Cardiac muscle cell (in vitro differentiated cells and primary cell): Measurements from ENCODE around the gene NAALADL2. TPM values are rescaled to one million over a fixed set of nuclear protein-coding genes. Genes with fewer than 3 reads are reported as not detected.
"Not testable (repeated sequence)": the region's sequence is repeated elsewhere in the genome, so short reads cannot be mapped to it uniquely, and the experiment has no call there.

Source experiments
- DNase-seq, 2 donors: peaks; one replicate each; pipeline versions ENCODE4 v3.0.0 to v3.0.0-alpha.2; 2010 to 2017; ENCODE audit warnings: low read depth in 1 of 2, low spot score in 1 of 2
- H3K27ac ChIP-seq: fragments of 200-600 bp; sonication (generic); 2 replicates; pipeline ENCODE4 v1.5.1; 2016
- H3K27me3 ChIP-seq: fragments of 200-600 bp; sonication (generic); 2 replicates; pipeline ENCODE4 v1.6.0; 2016; ENCODE audit warnings: control low read depth
- H3K36me3 ChIP-seq: fragments of 200-600 bp; sonication (generic); 2 replicates; pipeline ENCODE4 v1.5.1; 2016; ENCODE audit warnings: control low read depth
- H3K4me1 ChIP-seq: fragments of 200-600 bp; sonication (generic); 2 replicates; pipeline ENCODE4 v1.8.1; 2017; ENCODE audit warnings: low read depth, mild to moderate bottlenecking, mixed run types
- H3K4me3 ChIP-seq: fragments of 200-600 bp; sonication (generic); 2 replicates; pipeline ENCODE4 v1.5.1; 2016; ENCODE audit warnings: mild to moderate bottlenecking
- H3K9me3 ChIP-seq: fragments of 200-600 bp; sonication (generic); 2 replicates; pipeline ENCODE4 v1.5.1; 2017; ENCODE audit warnings: low read depth, mild to moderate bottlenecking, control low read depth
- polyA plus RNA-seq: library from polyadenylated mRNA; unstranded; fragments of >200 nt; fragmentation: Nextera tagmentation; extraction: Ambion mirVana; gene quantifications from 2 replicates; pipeline ENCODE4 v1.2.1, GENCODE V29; 2016
- total RNA-seq: library from RNA; depleted of rRNA; stranded (reverse); fragments of >200 nt; gene quantifications from 2 replicates; pipeline ENCODE4 v1.2.3, GENCODE V29; 2016
- TF ChIP-seq, protein P1 (sequence below): IDR thresholded peaks from 2 replicates; pipeline ENCODE4 v1.5.1; 2012; ENCODE audit warnings: low read depth, mild to moderate bottlenecking, low read length

The NAALADL2 gene
- total and polyA plus RNA-seq, 2 experiments from 2014 or later: 2.4 to 3.8 TPM

DNA sequence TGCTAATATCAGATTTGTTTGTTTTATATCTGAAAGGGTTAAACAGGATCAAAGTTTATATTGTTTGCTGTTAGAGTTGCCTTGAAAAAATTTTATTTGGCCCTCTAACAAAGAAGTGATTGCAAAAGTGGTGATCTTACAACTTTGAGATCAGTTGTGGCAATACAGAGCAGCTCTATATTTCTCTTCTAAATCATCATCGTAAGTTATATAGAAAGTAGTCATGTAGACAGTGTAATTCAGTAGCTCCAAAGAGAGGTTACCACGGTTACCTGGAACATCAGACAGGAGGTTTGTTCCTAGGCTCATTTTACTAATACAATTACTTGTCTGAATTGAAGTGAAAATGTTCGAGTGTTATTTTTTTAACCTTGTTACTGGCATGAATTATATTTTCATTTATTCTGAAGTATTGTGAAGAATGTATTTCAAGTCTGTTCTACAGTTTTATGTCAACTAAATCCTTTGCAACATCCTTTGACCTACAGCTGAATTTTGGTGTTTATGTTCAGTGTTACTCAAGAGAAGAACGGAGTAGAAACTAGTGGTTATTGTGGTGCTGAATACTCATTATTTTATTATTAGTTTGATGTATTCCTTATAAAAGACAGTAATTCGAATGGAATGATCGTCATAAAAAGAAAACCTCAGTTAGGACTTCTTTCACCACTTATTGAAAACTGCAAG, 214.2 kb downstream of the NAALADL2 start:
- Histone ChIP-seq H3K27me3 (no peaks in the 10 kb centered on the region), H3K36me3 (no peaks in the 10 kb centered on the region), H3K27ac (no peak overlapping the region), H3K9me3 (no peaks in the 10 kb centered on the region), H3K4me1 (no peaks in the 10 kb centered on the region), H3K4me3 (no peak overlapping the region)
- TF ChIP-seq, protein P1, sequence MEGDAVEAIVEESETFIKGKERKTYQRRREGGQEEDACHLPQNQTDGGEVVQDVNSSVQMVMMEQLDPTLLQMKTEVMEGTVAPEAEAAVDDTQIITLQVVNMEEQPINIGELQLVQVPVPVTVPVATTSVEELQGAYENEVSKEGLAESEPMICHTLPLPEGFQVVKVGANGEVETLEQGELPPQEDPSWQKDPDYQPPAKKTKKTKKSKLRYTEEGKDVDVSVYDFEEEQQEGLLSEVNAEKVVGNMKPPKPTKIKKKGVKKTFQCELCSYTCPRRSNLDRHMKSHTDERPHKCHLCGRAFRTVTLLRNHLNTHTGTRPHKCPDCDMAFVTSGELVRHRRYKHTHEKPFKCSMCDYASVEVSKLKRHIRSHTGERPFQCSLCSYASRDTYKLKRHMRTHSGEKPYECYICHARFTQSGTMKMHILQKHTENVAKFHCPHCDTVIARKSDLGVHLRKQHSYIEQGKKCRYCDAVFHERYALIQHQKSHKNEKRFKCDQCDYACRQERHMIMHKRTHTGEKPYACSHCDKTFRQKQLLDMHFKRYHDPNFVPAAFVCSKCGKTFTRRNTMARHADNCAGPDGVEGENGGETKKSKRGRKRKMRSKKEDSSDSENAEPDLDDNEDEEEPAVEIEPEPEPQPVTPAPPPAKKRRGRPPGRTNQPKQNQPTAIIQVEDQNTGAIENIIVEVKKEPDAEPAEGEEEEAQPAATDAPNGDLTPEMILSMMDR: no peak
- DNase-seq: no peak

DNA sequence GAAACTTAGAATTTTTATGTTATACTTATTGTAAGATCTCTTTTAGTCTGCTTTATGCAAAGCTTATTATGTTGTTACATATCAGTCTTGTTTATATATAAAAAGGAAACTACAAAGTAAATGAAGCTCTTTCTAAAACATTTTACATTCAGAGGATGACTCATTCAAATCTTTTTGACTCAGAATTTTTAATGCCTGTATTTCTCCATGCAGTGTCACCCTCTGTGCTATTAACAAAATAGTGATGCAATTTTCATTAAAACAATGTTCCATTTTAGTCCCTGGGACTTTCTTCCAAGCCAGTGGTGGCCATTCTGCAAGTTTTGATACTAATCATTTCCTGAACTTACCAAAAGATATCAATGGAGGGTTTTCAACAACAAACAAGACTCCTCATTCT, 216.1 kb downstream of the NAALADL2 start:
- Histone ChIP-seq H3K4me1 (no peaks in the 10 kb centered on the region), H3K9me3 (no peaks in the 10 kb centered on the region), H3K4me3 (no peak overlapping the region), H3K27me3 (no peaks in the 10 kb centered on the region), H3K27ac (no peak overlapping the region), H3K36me3 (no peaks in the 10 kb centered on the region)
- TF ChIP-seq, protein P1: no peak
- peak in 1 of 2 donors; percentile 11 for DNase-seq

DNA sequence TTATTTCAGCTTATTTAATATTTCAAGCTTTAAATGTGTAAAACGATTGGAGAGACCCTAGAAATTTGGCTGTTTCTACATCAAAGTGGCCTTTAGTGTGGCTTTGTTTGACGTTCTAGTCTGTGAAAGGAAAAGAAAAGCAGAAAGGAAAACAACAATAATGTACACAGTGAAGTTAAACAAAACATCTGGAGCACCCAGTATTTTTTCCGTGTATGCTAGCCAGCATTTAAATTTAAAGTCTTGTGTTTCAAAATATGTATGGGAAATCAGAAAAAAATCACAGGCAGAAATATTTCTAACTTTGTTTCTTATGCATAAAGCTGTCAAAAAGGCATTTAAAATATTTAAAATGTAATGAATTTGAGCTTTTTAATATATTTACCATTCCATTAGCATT, 218.1 kb downstream of the NAALADL2 start:
- no peak for DNase-seq
- Histone ChIP-seq H3K4me3 (no peak overlapping the region), H3K27me3 (no peaks in the 10 kb centered on the region), H3K4me1 (no peaks in the 10 kb centered on the region), H3K9me3 (no peaks in the 10 kb centered on the region), H3K36me3 (no peaks in the 10 kb centered on the region), H3K27ac (no peak overlapping the region)
- TF ChIP-seq, protein P1: no peak

DNA sequence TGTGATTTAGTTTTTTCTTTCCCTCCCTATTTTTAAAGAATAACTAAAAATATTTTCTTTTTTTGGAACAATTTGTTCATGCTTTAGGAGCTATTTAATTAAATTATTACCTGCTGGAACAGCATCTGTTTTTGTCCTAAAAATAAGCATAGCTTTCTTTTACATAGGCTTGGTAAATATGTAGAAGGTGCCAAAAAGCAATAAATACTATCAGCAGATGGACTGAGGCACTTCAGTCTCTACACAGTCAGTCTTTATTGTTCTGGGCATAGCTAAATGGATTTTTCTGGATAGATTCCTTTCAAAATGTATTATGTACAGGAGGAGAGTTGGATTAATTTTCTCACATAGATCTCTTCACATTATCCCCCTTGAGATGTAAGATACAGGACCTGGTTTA, 223.5 kb downstream of the NAALADL2 start:
- TF ChIP-seq, protein P1: no peak
- H3K4me3 ChIP-seq: no peak overlapping the region
- no peak for DNase-seq
- no peaks in the 10 kb centered on the region for H3K27me3 ChIP-seq
- H3K4me1 ChIP-seq: no peaks in the 10 kb centered on the region
- no peaks in the 10 kb centered on the region for H3K36me3 ChIP-seq
- no peaks in the 10 kb centered on the region for H3K9me3 ChIP-seq
- H3K27ac ChIP-seq: no peak overlapping the region

DNA sequence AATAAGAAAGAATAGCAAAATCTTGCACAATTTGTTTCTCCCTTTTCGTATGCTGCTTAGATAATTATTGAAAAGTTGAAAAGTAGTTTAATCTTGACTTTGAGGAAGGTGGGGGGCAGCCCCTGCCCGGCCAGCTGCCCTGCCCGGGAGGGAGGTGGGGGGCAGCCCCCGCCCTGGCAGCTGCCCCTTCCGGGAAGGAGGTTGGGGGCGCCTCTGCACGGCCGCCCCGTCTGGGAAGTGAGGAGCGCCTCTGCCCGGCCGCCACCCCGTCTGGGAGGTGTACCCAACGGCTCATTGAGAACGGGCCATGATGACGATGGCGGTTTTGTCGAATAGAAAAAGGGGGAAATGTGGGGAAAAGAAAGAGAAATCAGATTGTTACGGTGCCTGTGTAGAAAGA, 228.0 kb downstream of the NAALADL2 start:
- not testable (repeated sequence) for H3K36me3 ChIP-seq, H3K9me3 ChIP-seq, H3K4me3 ChIP-seq, DNase-seq, H3K27ac ChIP-seq, H3K4me1 ChIP-seq, H3K27me3 ChIP-seq

DNA sequence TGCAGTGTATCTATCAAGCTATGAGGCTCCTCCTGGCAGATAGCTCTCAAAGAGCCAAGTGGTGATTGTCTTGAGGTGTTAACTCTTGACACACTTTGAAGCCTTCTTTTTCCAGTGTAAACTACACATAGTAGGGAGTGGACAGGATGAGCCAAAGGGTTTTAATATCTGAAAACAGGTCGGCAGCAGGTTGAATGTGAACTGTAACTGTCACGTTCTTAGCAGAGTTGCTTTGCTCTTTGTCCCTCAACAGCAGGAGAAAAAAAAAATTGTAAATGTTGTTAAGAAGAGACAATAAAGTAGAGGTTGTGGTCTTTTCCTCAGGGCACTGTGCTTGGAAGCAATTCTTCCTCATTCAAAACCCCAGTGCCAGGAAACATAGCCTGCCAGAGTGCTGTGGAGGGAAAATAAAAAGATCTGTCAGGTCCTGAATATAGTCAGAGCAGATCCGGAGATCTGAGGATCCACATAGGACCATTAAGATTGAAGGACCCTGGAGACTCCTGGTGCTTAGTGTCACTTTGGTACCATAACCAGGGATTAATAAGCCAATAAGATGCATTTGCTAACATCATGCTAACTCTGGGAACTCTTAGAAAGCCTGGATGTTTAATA, 229.7 kb downstream of the NAALADL2 start:
- Histone ChIP-seq H3K4me1 (no peaks in the 10 kb centered on the region), H3K27ac (no peak overlapping the region), H3K36me3 (no peaks in the 10 kb centered on the region), H3K9me3 (no peaks in the 10 kb centered on the region), H3K4me3 (no peak overlapping the region), H3K27me3 (no peaks in the 10 kb centered on the region)
- no peak for DNase-seq
- TF ChIP-seq, protein P1: no peak
